Measurements from ENCODE around the gene LGALS7. TPM values are rescaled to one million over a fixed set of nuclear protein-coding genes. Genes with fewer than 3 reads are reported as not detected.
"Not testable (repeated sequence)": the region's sequence is repeated elsewhere in the genome, so short reads cannot be mapped to it uniquely, and the experiment has no call there.

LGALS7 gene
- not detected in 3 replicates for total RNA-seq
- long read RNA-seq = 0 reads

GRCh38 chr19:38773469-38774177 is at the start of gene LGALS7:
Gene LGALS7 (minus strand): TSS chr19:38773517. CDS start chr19:38773492, 25 bp downstream.
- DNase-seq (ENCODE audit: low spot score) = peak; percentile 62
- no peak within 1 kb of the TSS for H3K27ac Mint-ChIP-seq (ENCODE audit: unreplicated experiment)

GRCh38 chr19:38821230-38821825 is 48.0 kb upstream of the LGALS7 start:
- H3K4me1 Mint-ChIP-seq (ENCODE audit: low read depth); H3K9me3 Mint-ChIP-seq (ENCODE audit: low read depth); DNase-seq (ENCODE audit: low spot score); H3K27ac Mint-ChIP-seq (ENCODE audit: unreplicated experiment); H3K27me3 Mint-ChIP-seq (ENCODE audit: low read depth); H3K4me3 Mint-ChIP-seq (ENCODE audit: unreplicated experiment): not testable (repeated sequence)
- H3K36me3 Mint-ChIP-seq (ENCODE audit: low read depth) = peaks cover 21% of the 10 kb centered on the region

More at GRCh38 chr19:38773469-38774177, at the start of gene LGALS7:
- no peak within 1 kb of the TSS for H3K4me3 Mint-ChIP-seq (ENCODE audit: unreplicated experiment)
- no peaks in the 10 kb centered on the region for H3K4me1 Mint-ChIP-seq (ENCODE audit: low read depth)
- no peaks in the 10 kb centered on the region for H3K36me3 Mint-ChIP-seq (ENCODE audit: low read depth)
- H3K27me3 Mint-ChIP-seq (ENCODE audit: low read depth) = peaks cover 1% of the 10 kb centered on the region
- H3K9me3 Mint-ChIP-seq (ENCODE audit: low read depth) = no peaks in the 10 kb centered on the region
- no peak for TF ChIP-seq CTCF (IDR thresholded peaks at IDR 0.05)

- no peak overlapping the region for H3K27ac Mint-ChIP-seq (ENCODE audit: unreplicated experiment)
- DNase-seq (ENCODE audit: low spot score) = peak; percentile 40
- H3K27me3 Mint-ChIP-seq (ENCODE audit: low read depth) = no peaks in the 10 kb centered on the region
- H3K4me1 Mint-ChIP-seq (ENCODE audit: low read depth) = no peaks in the 10 kb centered on the region
- no peak overlapping the region for H3K4me3 Mint-ChIP-seq (ENCODE audit: unreplicated experiment)
- H3K9me3 Mint-ChIP-seq (ENCODE audit: low read depth) = no peaks in the 10 kb centered on the region
- TF ChIP-seq CTCF (IDR thresholded peaks at IDR 0.05) = no peak
- H3K36me3 Mint-ChIP-seq (ENCODE audit: low read depth) = peaks cover 29% of the 10 kb centered on the region
These were observed 46.1 kb upstream of the LGALS7 start for GRCh38 chr19:38819231-38819920.

GRCh38 chr19:38817081-38817480 is 43.8 kb upstream of the LGALS7 start:
- no peak overlapping the region for H3K4me3 Mint-ChIP-seq (ENCODE audit: unreplicated experiment)
- peaks cover 20% of the 10 kb centered on the region for H3K36me3 Mint-ChIP-seq (ENCODE audit: low read depth)
- H3K9me3 Mint-ChIP-seq (ENCODE audit: low read depth) = no peaks in the 10 kb centered on the region
- H3K27me3 Mint-ChIP-seq (ENCODE audit: low read depth) = no peaks in the 10 kb centered on the region
- no peak overlapping the region for H3K27ac Mint-ChIP-seq (ENCODE audit: unreplicated experiment)
- TF ChIP-seq CTCF (IDR thresholded peaks at IDR 0.05) = no peak
- DNase-seq (ENCODE audit: low spot score) = no peak
- H3K4me1 Mint-ChIP-seq (ENCODE audit: low read depth) = no peaks in the 10 kb centered on the region

- Mint-ChIP-seq H3K9me3 (ENCODE audit: low read depth) (no peaks in the 10 kb centered on the region), H3K27ac (ENCODE audit: unreplicated experiment) (no peak overlapping the region), H3K36me3 (ENCODE audit: low read depth) (peaks cover 20% of the 10 kb centered on the region), H3K4me1 (ENCODE audit: low read depth) (no peaks in the 10 kb centered on the region), H3K27me3 (ENCODE audit: low read depth) (no peaks in the 10 kb centered on the region), H3K4me3 (ENCODE audit: unreplicated experiment) (no peak overlapping the region)
- no peak for TF ChIP-seq CTCF (IDR thresholded peaks at IDR 0.05)
- no peak for DNase-seq (ENCODE audit: low spot score)
These were observed 42.9 kb upstream of the LGALS7 start for GRCh38 chr19:38816131-38816750.

Data from chondrocyte (in vitro differentiated cells).